GM12801 (cell line): ENCODE results near the gene TMEM150C.

Experiments used
- CTCF ChIP-seq: IDR thresholded peaks from one replicate; pipeline ENCODE4 v1.5.1; 2011; ENCODE audit warnings: control low read depth; ENCODE audit not compliant: insufficient read length; ENCODE audit errors: extremely low read depth

TMEM150C gene

GRCh38 chr4:82561786-82562563 is at the start of gene TMEM150C:
TMEM150C (minus strand) TSS chr4:82561988; CDS start chr4:82504657, 57,331 bp downstream.
- no peak for TF ChIP-seq CTCF

GRCh38 chr4:82611527-82611926 is 49.7 kb upstream of the TMEM150C start:
- no peak for TF ChIP-seq CTCF

- TF ChIP-seq CTCF = no peak
Observed at GRCh38 chr4:82610041-82610440, 48.3 kb upstream of the TMEM150C start.

- TF ChIP-seq CTCF = no peak
Observed at GRCh38 chr4:82606622-82607021, 44.8 kb upstream of the TMEM150C start.

- TF ChIP-seq CTCF = no peak
Observed at GRCh38 chr4:82604522-82604921, 42.7 kb upstream of the TMEM150C start.

- no peak for TF ChIP-seq CTCF
Observed at GRCh38 chr4:82601242-82602015, 39.6 kb upstream of the TMEM150C start.

- no peak for TF ChIP-seq CTCF
Observed at GRCh38 chr4:82599336-82599735, 37.5 kb upstream of the TMEM150C start.
